GM12878 (cell line): ENCODE data around the gene GARIN5A. TPM values are rescaled to one million over a fixed set of nuclear protein-coding genes. Genes with fewer than 3 reads are reported as not detected.

Experiments
- CUX1 ChIP-seq: IDR thresholded peaks from 2 replicates; pipeline ENCODE4 v1.6.1; 2012; ENCODE audit warnings: improper control_type of control experiment, low read depth, low read length; ENCODE audit not compliant: insufficient replicate concordance
- E2F8 ChIP-seq: fragments of 450-650 bp; IDR thresholded peaks from 2 replicates; pipeline ENCODE4 v1.6.1; 2018; ENCODE audit warnings: mild to moderate bottlenecking, low read depth, moderate library complexity; ENCODE audit not compliant: partially characterized antibody
- E4F1 ChIP-seq: fragments of 450-650 bp; IDR thresholded peaks from 2 replicates; pipeline ENCODE4 v1.6.1; 2018; ENCODE audit warnings: borderline replicate concordance, mild to moderate bottlenecking; ENCODE audit not compliant: partially characterized antibody
- EGR1 ChIP-seq, 2 experiments: IDR thresholded peaks; 1 replicate in 1 of 2; 2 replicates in 1 of 2; pipeline ENCODE4 v1.6.1; 2011 to 2012; ENCODE audit warnings: low read depth in 2 of 2, low read length in 2 of 2, borderline replicate concordance in 1 of 2, mild to moderate bottlenecking in 1 of 2, moderate library complexity in 1 of 2
- HSF1 ChIP-seq: fragments of 150-350 bp; IDR thresholded peaks from 2 replicates; pipeline ENCODE4 v1.6.1; 2014; ENCODE audit warnings: mild to moderate bottlenecking, low read depth, low read length
- MLLT1 ChIP-seq: fragments of 450-650 bp; IDR thresholded peaks from 2 replicates; pipeline ENCODE4 v1.6.1; 2016; ENCODE audit warnings: mild to moderate bottlenecking
- RAD21 ChIP-seq: IDR thresholded peaks from 2 replicates; pipeline ENCODE4 v1.6.1; 2011; ENCODE audit warnings: mild to moderate bottlenecking, low read depth, low read length, moderate library complexity; ENCODE audit not compliant: insufficient read depth
- RUNX3 ChIP-seq: IDR thresholded peaks from 2 replicates; pipeline ENCODE4 v1.6.1; 2012; ENCODE audit warnings: low read length, inconsistent platforms
- SKIL ChIP-seq: fragments of 450-650 bp; IDR thresholded peaks from 2 replicates; pipeline ENCODE4 v1.6.1; 2017; ENCODE audit warnings: mild to moderate bottlenecking, low read depth, inconsistent platforms; ENCODE audit not compliant: poor library complexity, severe bottlenecking
- ZNF24 ChIP-seq: fragments of 450-650 bp; IDR thresholded peaks from 2 replicates; pipeline ENCODE4 v1.6.1; 2017; ENCODE audit warnings: antibody characterized with exemption, mild to moderate bottlenecking
- ZZZ3 ChIP-seq: IDR thresholded peaks from 2 replicates; pipeline ENCODE4 v1.6.1; 2011; ENCODE audit warnings: low read depth; ENCODE audit not compliant: control insufficient read depth, insufficient read length
- polyA plus RNA-seq, 11 experiments: library from polyadenylated mRNA; depleted of rRNA in 4 of 11; unstranded in 6 of 11; stranded (reverse) in 5 of 11; fragments of >200 nt; fragmentation: Nextera tagmentation in 4 of 11; fragmentation: Illumina TruSeq in 1 of 11; extraction: Ambion mirVana in 4 of 11; extraction: Trizol in 1 of 11; gene quantifications; 1 replicate in 1 of 11; 2 replicates in 10 of 11; pipeline versions ENCODE4 v1.2.1 to v1.2.3, GENCODE V29; 2011 to 2016; ENCODE audit warnings: inconsistent platforms in 2 of 11, missing spikeins in 2 of 11, low read depth in 1 of 11
- total RNA-seq, 4 experiments: library from RNA; depleted of rRNA in 3 of 4; stranded (reverse); fragments of >200 nt in 3 of 4; fragmentation: Illumina TruSeq in 1 of 4; extraction: Trizol in 1 of 4; gene quantifications; 2 replicates each; pipeline versions ENCODE4 v1.2.1 to v1.2.3, GENCODE V29; 2013 to 2021

The GARIN5A gene
- total and polyA plus RNA-seq, 10 of the 15 experiments (the other 5 are each of a cell fraction or from before 2014, with no cell fraction given) = 0.18 to 1.2 (median 0.24) TPM; not detected in 6

- TF ChIP-seq CUX1 (no peak), ZNF24 (no peak), RUNX3 (peak; percentile 28), ZZZ3 (no peak), RAD21 (no peak), SKIL (no peak), E2F8 (peak; percentile 89), MLLT1 (peak; percentile 91), E4F1 (peak; percentile 83), EGR1 (IDR thresholded peaks at IDR 0.05; ENCODE audit: borderline replicate concordance in 1 of 2, low read depth in 2 of 2, low read length in 2 of 2) (no peak; a peak in 2 of 3 replicates), HSF1 (no peak)
These were observed 34.6 kb upstream of the GARIN5A start, which contains the start of gene JOSD2 (continued) for GRCh38 chr19:50511069-50511822.
